ENCODE results near the gene ATP6V1F. TPM values are rescaled to one million over a fixed set of nuclear protein-coding genes. Genes with fewer than 3 reads are reported as not detected.

Gene ATP6V1F
- total RNA-seq, 1 experiment from 2014 or later: 149 TPM

- H3K36me3 ChIP-seq (ENCODE audit: control insufficient read depth in 1 of 2, insufficient read depth in 2 of 2, low read length in 2 of 2): peaks cover 0 to 28% of the 10 kb centered on the region in 2 experiments; a peak in 1 of 4 replicates
- H3K9me2 ChIP-seq (ENCODE audit: insufficient read depth): no peaks in the 10 kb centered on the region
- H3K9ac ChIP-seq (ENCODE audit: low read length): no peak overlapping the region
- H2AFZ ChIP-seq (ENCODE audit: low read depth, low read length, poor library complexity, severe bottlenecking): no peak overlapping the region
- H4K20me1 ChIP-seq (ENCODE audit: insufficient read depth): no peaks in the 10 kb centered on the region
- BruUV-seq (replicated peaks): no TSS peak
- H3K27me3 ChIP-seq (ENCODE audit: insufficient read depth, low read length): no peaks in the 10 kb centered on the region
- ATAC-seq (no peak), DNase-seq (ENCODE audit: low read depth, low spot score) (no peak)
- ChIA-PET CTCF (interaction anchor here (2.1 kb wide), 1 partner anchor 8 kb away, joined by 11 read pairs; no protein-coding TSS in a partner anchor), POLR2A (no interaction called here), RAD21 (ENCODE audit: low non-redundant PET in 1 of 2, low total read pairs in 2 of 2, uncharacterized antibody in 2 of 2, unreplicated experiment in 2 of 2) (interaction anchor here in 1 of 2 experiments (0.8 kb wide), 1 partner anchor 39 kb away, joined by 3 read pairs; no protein-coding TSS in a partner anchor)
- no peaks in the 10 kb centered on the region for H3K9me3 ChIP-seq (ENCODE audit: control insufficient read depth in 1 of 2, insufficient read depth in 1 of 2, low read depth in 1 of 2, low read length in 2 of 2)
- intact Hi-C loops (cut with micrococcal nuclease): no loop called here
- H3K4me1 ChIP-seq (ENCODE audit: control insufficient read depth in 1 of 2, insufficient read depth in 2 of 2, low read length in 2 of 2): peaks cover 0 to 8% of the 10 kb centered on the region in 2 experiments; a peak in 2 of 4 replicates
- H3K27ac ChIP-seq (ENCODE audit: low read depth, low read length): no peak overlapping the region
- no peak for TF ChIP-seq EGR1 (IDR thresholded peaks at IDR 0.05; ENCODE audit: low read depth)
- no peak for TF ChIP-seq TCF7L2 (IDR thresholded peaks at IDR 0.05; ENCODE audit: borderline replicate concordance, extremely low read depth, insufficient read depth, insufficient read length)
- no peak for TF ChIP-seq ZFX (IDR thresholded peaks at IDR 0.05)
- no peak for TF ChIP-seq POLR2A (IDR thresholded peaks at IDR 0.05; ENCODE audit: borderline replicate concordance, extremely low read depth, insufficient read depth, insufficient read length)
- TF ChIP-seq ATF3 (IDR thresholded peaks at IDR 0.05): no peak
- no peak for TF ChIP-seq FOSL1 (IDR thresholded peaks at IDR 0.05; ENCODE audit: low read depth)
- no peak for TF ChIP-seq CTCF (IDR thresholded peaks at IDR 0.05 in 2 of 3, conservative IDR thresholded peaks at IDR 0.05 in 1 of 3; ENCODE audit: borderline replicate concordance in 1 of 3, insufficient read depth in 1 of 3, low read depth in 2 of 3, low read length in 2 of 3)
- TF ChIP-seq RAD21 (IDR thresholded peaks at IDR 0.05; ENCODE audit: low read depth): no peak
- TF ChIP-seq CBX3 (IDR thresholded peaks at IDR 0.05; ENCODE audit: low read depth): no peak
- TF ChIP-seq ZBTB33 (IDR thresholded peaks at IDR 0.05; ENCODE audit: extremely low read depth, insufficient replicate concordance, low read length): no peak
- TF ChIP-seq SRF (IDR thresholded peaks at IDR 0.05; ENCODE audit: low read depth): no peak
- no peak for TF ChIP-seq MAX (IDR thresholded peaks at IDR 0.05)
- no peak overlapping the region for H3K4me2 ChIP-seq (ENCODE audit: low read length)
- H3K79me2 ChIP-seq (ENCODE audit: insufficient read depth, low read length): no peaks in the 10 kb centered on the region
- no peak overlapping the region for H3K4me3 ChIP-seq (replicated peaks in 1 of 2; ENCODE audit: low read depth in 1 of 2, low read length in 2 of 2)
Observed at GRCh38 chr7:128841171-128841690, 21.4 kb upstream of the ATP6V1F start.
